ENCODE measurements around the gene MYRIP.
"Not testable (repeated sequence)": the region's sequence is repeated elsewhere in the genome, so short reads cannot be mapped to it uniquely, and the experiment has no call there.

The MYRIP gene

DNA sequence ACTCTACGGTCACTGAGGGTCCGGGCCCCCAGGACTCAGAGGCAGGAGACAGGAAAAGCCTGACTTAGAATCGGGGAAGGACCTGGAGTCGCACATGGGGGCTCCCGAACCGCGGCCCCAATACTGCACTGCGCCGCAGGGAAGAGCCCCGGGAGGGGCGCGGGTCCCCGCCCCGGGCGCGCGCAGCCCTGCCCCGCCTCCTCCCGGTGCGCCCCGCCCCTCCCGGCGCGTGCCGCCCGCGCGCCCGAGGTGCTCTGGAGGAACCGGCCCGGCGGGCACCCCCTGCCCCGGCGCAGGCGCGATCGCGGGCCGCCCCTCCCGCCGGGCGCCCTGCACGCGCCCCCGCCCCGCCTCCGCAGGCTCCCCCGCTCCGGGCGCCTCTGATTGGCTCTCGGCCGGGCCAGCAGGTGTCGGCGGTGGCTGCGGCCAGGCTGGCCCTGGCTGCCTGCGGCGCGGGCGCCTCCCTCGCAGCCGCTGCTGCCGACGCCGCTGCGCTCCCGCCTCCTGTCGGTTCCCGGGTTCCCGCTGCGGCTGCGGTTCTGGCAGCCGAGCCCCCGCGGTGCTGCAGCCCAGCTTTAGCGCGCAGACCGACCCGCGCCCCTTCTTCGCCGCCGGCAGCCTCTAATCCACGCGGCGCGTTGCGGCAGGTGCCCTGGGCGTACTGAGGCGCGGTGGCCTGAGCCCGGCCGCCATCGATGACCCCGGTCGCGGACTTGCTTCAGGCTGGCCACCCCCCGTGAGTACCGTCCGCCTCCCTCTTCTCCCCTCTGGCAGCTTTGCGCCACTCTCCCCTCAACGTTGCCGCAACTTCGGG lies at the start of gene MYRIP:
Gene MYRIP, plus strand, starts transcription at position 429 of the 814 bp plus-strand sequence. CDS start 91,208 bp downstream, outside the sequence.
- no peak for DNase-seq (ENCODE audit: low read depth)

DNA sequence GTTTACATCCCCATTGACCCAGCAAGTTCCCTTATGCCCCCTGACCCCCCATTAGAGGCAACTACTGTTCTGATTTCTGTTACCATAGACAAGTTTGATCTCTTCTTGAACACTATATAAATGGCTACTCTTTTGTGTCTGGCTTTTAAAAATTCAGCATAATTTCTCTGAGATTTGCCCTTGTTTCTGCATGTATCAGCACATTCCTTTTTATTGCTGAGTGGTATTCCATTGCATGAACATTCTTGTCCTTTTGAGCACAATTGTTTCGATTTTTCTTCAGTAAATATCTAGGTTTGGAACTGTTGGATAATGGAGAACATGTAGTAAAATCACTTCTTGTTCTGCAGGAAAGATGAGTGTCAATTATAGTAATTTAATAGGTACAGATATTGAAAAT lies 49.1 kb upstream of the MYRIP start:
- DNase-seq (ENCODE audit: low read depth), result no peak

DNA sequence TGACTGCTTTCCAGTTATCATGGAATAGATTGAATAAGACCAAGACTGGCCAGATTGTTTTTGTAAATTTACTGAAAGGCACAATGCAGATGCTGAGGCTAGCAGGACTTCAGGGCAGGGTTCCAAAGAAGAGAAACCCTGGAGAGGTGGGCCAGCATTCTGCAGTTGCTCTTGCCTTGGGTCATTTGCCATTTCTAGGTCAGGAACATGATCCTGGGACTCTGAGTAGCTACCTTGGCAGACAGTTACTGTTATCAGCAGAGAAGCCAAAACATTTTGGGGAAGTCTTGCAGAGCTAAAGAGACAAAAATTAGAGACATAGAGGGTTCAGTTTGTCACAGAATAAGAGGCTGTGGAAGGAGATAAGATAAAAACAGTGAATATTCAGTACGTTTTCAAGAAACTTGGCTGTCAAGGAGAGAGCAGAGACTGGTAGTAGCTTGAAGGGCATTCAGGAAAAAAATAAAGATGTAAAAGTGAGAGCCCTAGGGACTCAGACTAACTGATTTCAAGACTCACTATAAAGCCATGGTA lies 46.8 kb upstream of the MYRIP start:
- no peak for DNase-seq (ENCODE audit: low read depth)

DNA sequence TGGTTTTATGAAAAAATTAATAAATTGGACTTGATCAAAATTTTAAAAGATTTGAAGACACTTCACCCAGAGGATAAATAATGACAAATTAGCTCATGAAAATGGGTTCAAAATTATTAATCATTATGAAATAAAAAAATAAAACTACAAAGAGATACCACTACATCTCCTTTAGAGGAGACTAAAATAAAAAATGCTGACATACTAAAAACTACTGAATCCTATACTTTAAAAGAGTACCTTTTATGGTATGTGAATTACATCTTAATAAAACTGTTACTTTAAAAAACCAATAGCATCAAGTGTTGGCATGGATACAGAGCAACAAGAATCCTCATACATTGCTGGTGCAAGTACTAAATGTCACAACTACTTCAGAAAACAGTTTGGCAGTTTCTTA lies 46.0 kb upstream of the MYRIP start:
- DNase-seq (ENCODE audit: low read depth), result no peak

- DNase-seq (ENCODE audit: low read depth), result no peak
Measured at GRCh38 chr3:39765575-39765974, 43.8 kb upstream of the MYRIP start.

GRCh38 chr3:39766433-39766832 lies 43.0 kb upstream of the MYRIP start:
- DNase-seq (ENCODE audit: low read depth), result no peak

- not testable (repeated sequence) for DNase-seq (ENCODE audit: low read depth)
Measured at GRCh38 chr3:39766909-39767308, 42.5 kb upstream of the MYRIP start.

GRCh38 chr3:39778168-39778567 lies 31.2 kb upstream of the MYRIP start:
- DNase-seq (ENCODE audit: low read depth), result not testable (repeated sequence)

DNA sequence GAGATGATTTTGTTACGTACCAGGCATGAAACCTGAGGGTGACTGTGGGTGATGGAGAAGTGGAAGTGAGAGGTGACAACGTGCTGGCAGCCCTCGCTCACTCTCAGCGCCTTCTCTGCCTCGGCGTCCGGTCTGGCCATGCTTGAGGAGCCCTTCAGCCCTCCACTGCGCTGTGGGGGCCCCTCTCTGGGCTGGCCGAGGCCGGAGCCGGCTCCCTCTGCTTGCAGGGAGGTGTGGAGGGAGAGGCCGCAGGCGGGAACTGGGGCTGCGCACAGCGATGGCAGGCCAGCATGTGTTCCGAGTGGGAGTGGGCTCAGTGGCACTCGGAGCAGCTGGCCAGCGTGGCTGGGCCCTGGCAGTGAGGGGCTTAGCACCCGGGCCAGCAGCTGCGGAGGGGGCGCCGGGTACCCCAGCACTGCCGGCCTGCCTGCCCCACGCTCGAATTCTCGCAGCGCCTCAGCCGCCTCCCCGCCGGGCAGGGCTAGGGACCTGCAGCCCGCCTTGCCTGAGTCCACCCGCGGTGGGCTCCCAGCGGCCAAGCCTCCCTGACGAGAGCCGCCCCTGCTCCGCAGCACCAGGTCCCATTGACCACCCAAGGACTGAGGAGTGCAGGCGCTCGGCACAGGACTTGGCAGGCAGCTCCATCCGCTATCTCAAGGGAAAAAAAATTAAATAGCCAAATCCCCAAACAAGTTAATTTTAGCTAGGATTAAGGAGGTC lies 29.7 kb upstream of the MYRIP start:
- no peak for DNase-seq (ENCODE audit: low read depth)

- DNase-seq (ENCODE audit: low read depth), result no peak
Measured at GRCh38 chr3:39780352-39780751, 29.1 kb upstream of the MYRIP start.

DNA sequence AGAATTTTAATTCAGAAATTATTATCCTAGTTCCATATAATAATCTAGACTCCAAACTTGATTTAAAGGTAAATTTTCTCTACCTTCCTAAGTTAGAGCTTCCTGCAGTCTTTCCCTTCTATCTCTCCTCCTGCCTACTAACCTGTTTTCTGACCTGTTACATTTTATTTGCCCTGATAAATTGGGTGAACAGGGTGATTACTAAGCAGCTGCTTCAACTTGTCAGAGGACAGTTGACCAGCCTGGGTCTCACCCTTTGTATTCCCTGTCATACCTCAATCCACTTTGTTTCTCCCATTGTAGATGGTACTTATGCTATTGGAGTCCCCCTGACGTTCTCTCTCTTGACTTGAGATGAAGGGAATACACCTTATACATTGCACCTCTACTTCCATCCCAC lies 28.4 kb upstream of the MYRIP start:
- no peak for DNase-seq (ENCODE audit: low read depth)

GRCh38 chr3:39781632-39782031 lies 27.8 kb upstream of the MYRIP start:
- DNase-seq (ENCODE audit: low read depth), result no peak

- no peak for DNase-seq (ENCODE audit: low read depth)
Measured at GRCh38 chr3:39783680-39784079, 25.7 kb upstream of the MYRIP start.

DNA sequence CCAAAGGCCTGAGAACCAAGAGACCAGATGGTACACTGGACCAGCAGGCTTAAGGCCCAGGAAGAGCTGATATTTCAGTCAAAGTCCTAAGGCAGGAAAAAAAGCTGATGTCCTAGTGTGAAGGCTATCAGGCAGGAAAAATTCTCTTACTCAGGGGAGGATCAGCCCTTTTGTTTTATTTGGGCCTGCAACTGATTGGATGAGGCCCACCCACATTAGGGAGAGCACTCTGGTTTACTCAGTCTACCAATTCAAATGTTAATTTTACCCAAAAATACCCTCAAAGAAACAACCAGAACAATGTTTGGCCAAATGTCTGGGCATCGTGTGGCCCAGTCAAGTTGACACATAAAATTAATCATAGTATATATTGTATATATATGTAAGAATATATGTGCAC lies 24.5 kb upstream of the MYRIP start:
- DNase-seq (ENCODE audit: low read depth), result no peak

- DNase-seq (ENCODE audit: low read depth), result no peak
Measured at GRCh38 chr3:39788128-39788883, 21.1 kb upstream of the MYRIP start.

- DNase-seq (ENCODE audit: low read depth), result no peak
Measured at GRCh38 chr3:39791603-39792002, 17.8 kb upstream of the MYRIP start.

GRCh38 chr3:39794880-39795279 lies 14.5 kb upstream of the MYRIP start:
- DNase-seq (ENCODE audit: low read depth), result no peak

DNA sequence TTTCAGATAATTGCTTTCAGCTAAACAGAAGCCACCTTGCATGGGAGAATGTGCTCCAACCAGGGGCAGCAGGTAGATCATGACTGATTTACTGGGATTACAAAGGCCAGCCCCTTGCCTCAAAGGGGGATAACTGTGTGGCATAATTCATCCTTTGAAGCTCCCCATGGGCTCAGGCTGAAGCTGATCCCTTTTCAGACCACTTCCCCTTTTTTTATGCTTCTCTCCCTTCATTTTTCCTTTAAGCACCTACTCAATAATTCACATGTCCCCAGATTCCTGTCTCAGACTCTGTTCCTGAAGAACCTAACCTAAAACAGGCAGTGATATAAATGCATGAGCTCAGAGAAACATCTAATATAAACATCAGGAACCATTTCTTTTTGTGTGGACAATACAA lies 8.2 kb upstream of the MYRIP start:
- no peak for DNase-seq (ENCODE audit: low read depth)

DNA sequence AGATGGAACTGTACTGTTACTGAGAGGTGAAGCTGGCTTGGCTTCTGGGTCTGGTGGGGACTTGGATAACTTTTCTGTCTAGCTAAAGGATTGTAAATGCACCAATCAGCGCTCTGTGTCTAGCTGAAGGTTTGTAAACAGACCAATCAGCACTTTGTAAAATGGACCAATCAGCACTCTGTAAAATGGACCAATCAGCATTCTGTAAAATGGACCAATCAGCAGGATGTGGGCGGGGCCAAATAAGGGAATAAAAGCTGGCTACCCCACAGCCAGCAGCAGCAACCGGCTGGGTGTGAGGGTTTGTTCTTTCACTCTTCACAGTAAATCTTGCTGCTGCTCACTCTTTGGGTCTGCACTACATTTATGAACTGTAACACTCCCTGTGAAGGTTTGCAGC lies 6.9 kb upstream of the MYRIP start:
- DNase-seq (ENCODE audit: low read depth), result not testable (repeated sequence)

GRCh38 chr3:39803956-39804355 lies 5.5 kb upstream of the MYRIP start:
- no peak for DNase-seq (ENCODE audit: low read depth)

- no peak for DNase-seq (ENCODE audit: low read depth)
Measured at GRCh38 chr3:39804951-39805350, 4.5 kb upstream of the MYRIP start.

DNA sequence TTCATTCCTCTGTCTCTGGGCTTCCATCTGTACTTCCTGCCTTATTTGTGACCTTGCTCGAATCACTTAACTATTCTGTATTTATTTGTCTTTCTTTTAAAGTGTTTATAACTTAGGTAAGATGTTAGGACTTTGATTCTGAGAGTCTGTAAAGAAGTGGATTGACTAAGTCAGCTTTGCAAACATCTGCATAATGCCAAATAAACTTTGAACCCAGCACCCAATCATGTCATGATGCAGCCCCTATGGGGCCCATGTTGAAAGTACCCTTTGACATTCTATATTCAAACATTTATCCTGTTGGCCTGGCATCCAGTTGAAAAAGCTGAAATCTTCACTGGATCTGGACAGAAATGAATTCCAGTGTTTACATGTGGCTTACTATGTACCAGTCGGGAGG lies 3.8 kb upstream of the MYRIP start:
- DNase-seq (ENCODE audit: low read depth), result no peak

DNA sequence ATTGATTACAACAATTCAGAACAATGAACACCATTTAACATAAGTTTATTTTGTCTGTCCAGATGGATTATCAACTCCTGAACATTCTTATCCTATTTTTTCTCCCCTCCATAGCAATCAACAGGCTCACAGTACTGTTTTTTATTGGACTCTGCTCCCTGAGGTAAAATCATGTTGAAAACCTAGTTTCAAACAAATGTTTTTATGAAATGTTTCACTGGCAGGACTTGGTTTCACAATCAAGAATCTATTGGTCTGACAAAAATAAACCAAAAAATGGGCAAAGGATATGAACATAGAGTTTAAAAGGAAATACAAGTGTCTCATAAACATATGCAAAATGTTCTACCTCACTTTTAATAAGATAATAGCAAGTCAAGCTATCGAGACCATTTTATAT lies 2.6 kb upstream of the MYRIP start:
- no peak for DNase-seq (ENCODE audit: low read depth)

Data from non-pigmented ciliary epithelial cell (primary cell).